Panc1 (cell line): ENCODE data around the gene NOL4L. TPM values are rescaled to one million over a fixed set of nuclear protein-coding genes. Genes with fewer than 3 reads are reported as not detected.

Experiments used
- ATAC-seq: fragments of 200-7000 bp; cut with Tn5 transposase; 2 replicates; pipeline ENCODE4 v1.9.1; 2020; ENCODE audit warnings: mild to moderate bottlenecking, moderate library complexity
- BruUV-seq: library from RNA; stranded (reverse); fragments of 400-500 nt; replicated peaks from 2 replicates; lab custom pipeline; 2021; lab: Mats Ljungman, UMichigan
- CTCF ChIA-PET: fragments of 300-600 bp; sonication (Branson Sonifier 250); formaldehyde crosslinking; loops from one replicate; lab custom pipeline; 2022; ENCODE audit warnings: antibody characterized with exemption; lab: Charles Lee
- POLR2A ChIA-PET: fragments of 300-600 bp; sonication (Branson Sonifier 250); formaldehyde crosslinking; loops from one replicate; lab custom pipeline; 2022; ENCODE audit warnings: antibody characterized with exemption; lab: Charles Lee
- DNase-seq: peaks from one replicate; pipeline ENCODE4 v3.0.0-alpha.2; 2010; ENCODE audit warnings: low read depth, low spot score
- H3K27ac ChIP-seq: 2 replicates; pipeline ENCODE4 v1.5.1; 2011; ENCODE audit warnings: mild to moderate bottlenecking, low read length, inconsistent platforms
- H3K27me3 ChIP-seq: fragments of 200-500 bp; sonication (Bioruptor generic); 2 replicates; pipeline ENCODE4 v1.6.0; 2014; ENCODE audit warnings: low read length, inconsistent platforms; ENCODE audit not compliant: control insufficient read depth, insufficient read depth
- H3K36me3 ChIP-seq: fragments of 200-500 bp; sonication (Bioruptor generic); 2 replicates; pipeline ENCODE4 v1.5.1; 2014; ENCODE audit warnings: inconsistent platforms, mild to moderate bottlenecking, low read length, moderate library complexity; ENCODE audit not compliant: control insufficient read depth, insufficient read depth
- H3K4me1 ChIP-seq: 2 replicates; pipeline ENCODE4 v1.5.1; 2011; ENCODE audit warnings: inconsistent platforms, mild to moderate bottlenecking, low read length, moderate library complexity; ENCODE audit not compliant: control insufficient read depth, insufficient read depth
- H3K4me3 ChIP-seq, 2 experiments: 2 replicates each; pipeline ENCODE4 v1.5.1; 2011 to 2012; ENCODE audit warnings: low read depth in 2 of 2, low read length in 2 of 2, mild to moderate bottlenecking in 2 of 2, inconsistent platforms in 1 of 2, moderate library complexity in 1 of 2
- H3K9me3 ChIP-seq: fragments of 200-500 bp; sonication (Bioruptor generic); 2 replicates; pipeline ENCODE4 v1.5.1; 2014; ENCODE audit warnings: low read depth, mild to moderate bottlenecking, inconsistent platforms, low read length, moderate library complexity; ENCODE audit not compliant: control insufficient read depth, insufficient read depth
- POLR2AphosphoS5 ChIP-seq: IDR thresholded peaks from 2 replicates; pipeline ENCODE4 v1.6.1; 2012; ENCODE audit warnings: mild to moderate bottlenecking, low read depth, low read length, moderate library complexity
- SIN3A ChIP-seq: IDR thresholded peaks from 2 replicates; pipeline ENCODE4 v1.6.1; 2012; ENCODE audit warnings: low read depth, mild to moderate bottlenecking, low read length, moderate library complexity, borderline replicate concordance; ENCODE audit not compliant: insufficient read depth
- TCF7L2 ChIP-seq: IDR thresholded peaks from 2 replicates; pipeline ENCODE4 v1.6.1; 2011; ENCODE audit warnings: mild to moderate bottlenecking, low read depth, low read length, inconsistent platforms
- in situ Hi-C: cut with HindIII; loops from 2 replicates; pipeline ENCODE4 v1.10.0; 2016; ENCODE audit warnings: low sequenced_read_pairs, low pct_unique_long_range_greater_than_20kb
- intact Hi-C: fragments of 100-400 bp; cut with micrococcal nuclease; formaldehyde crosslinking; loops from one replicate; pipeline ENCODE4 v1.10.0; 2022; ENCODE audit not compliant: unreplicated experiment
- total RNA-seq: library from RNA; stranded (reverse); gene quantifications from one replicate; pipeline ENCODE4 v1.2.1, GENCODE V29; 2021; ENCODE audit not compliant: unreplicated experiment
- TF ChIP-seq, protein P1 (sequence below): fragments of 450-650 bp; IDR thresholded peaks from 2 replicates; pipeline ENCODE4 v1.5.1; 2017; ENCODE audit warnings: mild to moderate bottlenecking
- TF ChIP-seq, protein P2 (sequence below), 2 experiments: IDR thresholded peaks; 2 replicates each; pipeline ENCODE4 v1.6.1; 2011 to 2012; ENCODE audit warnings: low read depth in 2 of 2, control low read depth in 1 of 2, low read length in 1 of 2, mild to moderate bottlenecking in 1 of 2, moderate library complexity in 1 of 2; ENCODE audit not compliant: insufficient read depth in 1 of 2

Gene NOL4L
- total RNA-seq, 1 experiment from 2014 or later: 21.6 TPM

DNA sequence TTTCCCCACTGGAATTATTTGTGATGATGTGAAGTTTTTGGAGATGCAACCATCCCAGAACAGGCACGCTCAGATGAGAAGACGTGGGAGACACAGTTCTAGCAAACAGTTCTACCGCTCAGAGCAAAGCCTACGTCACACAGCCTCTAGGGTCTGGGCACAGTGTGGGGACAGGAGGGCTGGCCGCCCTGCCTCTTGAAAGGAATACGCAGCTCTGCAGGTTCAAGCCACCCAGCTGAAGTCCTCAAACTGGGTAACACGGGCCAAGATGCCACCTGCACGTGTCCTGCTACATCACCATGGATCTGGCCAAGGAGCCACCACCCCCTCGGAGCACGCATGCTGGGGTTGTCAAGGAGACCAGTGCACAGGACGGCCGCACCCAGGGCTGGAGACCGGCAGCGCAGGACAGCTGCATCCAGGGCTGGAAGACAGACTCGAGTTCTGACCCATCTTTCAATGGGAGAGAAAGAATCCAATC lies 75.0 kb downstream of the NOL4L start:
- Histone ChIP-seq H3K9me3 (no peaks in the 10 kb centered on the region), H3K36me3 (no peaks in the 10 kb centered on the region), H3K4me1 (0 out of 2 replicates have a peak, but pooled peaks cover 3% of the 10 kb centered on the region), H3K27me3 (no peaks in the 10 kb centered on the region), H3K27ac (no peak overlapping the region), H3K4me3 (no peak overlapping the region)
- in situ Hi-C loops: no loop called here
- ChIA-PET CTCF (no interaction called here), POLR2A (no interaction called here)
- DNase-seq (no peak), ATAC-seq (no peak)
- no TSS peak for BruUV-seq
- intact Hi-C loops: no loop called here
- no peak for TF ChIP-seq SIN3A
- TF ChIP-seq, protein P1, sequence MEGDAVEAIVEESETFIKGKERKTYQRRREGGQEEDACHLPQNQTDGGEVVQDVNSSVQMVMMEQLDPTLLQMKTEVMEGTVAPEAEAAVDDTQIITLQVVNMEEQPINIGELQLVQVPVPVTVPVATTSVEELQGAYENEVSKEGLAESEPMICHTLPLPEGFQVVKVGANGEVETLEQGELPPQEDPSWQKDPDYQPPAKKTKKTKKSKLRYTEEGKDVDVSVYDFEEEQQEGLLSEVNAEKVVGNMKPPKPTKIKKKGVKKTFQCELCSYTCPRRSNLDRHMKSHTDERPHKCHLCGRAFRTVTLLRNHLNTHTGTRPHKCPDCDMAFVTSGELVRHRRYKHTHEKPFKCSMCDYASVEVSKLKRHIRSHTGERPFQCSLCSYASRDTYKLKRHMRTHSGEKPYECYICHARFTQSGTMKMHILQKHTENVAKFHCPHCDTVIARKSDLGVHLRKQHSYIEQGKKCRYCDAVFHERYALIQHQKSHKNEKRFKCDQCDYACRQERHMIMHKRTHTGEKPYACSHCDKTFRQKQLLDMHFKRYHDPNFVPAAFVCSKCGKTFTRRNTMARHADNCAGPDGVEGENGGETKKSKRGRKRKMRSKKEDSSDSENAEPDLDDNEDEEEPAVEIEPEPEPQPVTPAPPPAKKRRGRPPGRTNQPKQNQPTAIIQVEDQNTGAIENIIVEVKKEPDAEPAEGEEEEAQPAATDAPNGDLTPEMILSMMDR: no peak
- TF ChIP-seq, protein P2, sequence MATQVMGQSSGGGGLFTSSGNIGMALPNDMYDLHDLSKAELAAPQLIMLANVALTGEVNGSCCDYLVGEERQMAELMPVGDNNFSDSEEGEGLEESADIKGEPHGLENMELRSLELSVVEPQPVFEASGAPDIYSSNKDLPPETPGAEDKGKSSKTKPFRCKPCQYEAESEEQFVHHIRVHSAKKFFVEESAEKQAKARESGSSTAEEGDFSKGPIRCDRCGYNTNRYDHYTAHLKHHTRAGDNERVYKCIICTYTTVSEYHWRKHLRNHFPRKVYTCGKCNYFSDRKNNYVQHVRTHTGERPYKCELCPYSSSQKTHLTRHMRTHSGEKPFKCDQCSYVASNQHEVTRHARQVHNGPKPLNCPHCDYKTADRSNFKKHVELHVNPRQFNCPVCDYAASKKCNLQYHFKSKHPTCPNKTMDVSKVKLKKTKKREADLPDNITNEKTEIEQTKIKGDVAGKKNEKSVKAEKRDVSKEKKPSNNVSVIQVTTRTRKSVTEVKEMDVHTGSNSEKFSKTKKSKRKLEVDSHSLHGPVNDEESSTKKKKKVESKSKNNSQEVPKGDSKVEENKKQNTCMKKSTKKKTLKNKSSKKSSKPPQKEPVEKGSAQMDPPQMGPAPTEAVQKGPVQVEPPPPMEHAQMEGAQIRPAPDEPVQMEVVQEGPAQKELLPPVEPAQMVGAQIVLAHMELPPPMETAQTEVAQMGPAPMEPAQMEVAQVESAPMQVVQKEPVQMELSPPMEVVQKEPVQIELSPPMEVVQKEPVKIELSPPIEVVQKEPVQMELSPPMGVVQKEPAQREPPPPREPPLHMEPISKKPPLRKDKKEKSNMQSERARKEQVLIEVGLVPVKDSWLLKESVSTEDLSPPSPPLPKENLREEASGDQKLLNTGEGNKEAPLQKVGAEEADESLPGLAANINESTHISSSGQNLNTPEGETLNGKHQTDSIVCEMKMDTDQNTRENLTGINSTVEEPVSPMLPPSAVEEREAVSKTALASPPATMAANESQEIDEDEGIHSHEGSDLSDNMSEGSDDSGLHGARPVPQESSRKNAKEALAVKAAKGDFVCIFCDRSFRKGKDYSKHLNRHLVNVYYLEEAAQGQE (IDR thresholded peaks at IDR 0.05; ENCODE audit: insufficient read depth in 1 of 2, low read depth in 2 of 2, low read length in 1 of 2): no peak
- TF ChIP-seq TCF7L2: no peak
- no peak for TF ChIP-seq POLR2AphosphoS5

DNA sequence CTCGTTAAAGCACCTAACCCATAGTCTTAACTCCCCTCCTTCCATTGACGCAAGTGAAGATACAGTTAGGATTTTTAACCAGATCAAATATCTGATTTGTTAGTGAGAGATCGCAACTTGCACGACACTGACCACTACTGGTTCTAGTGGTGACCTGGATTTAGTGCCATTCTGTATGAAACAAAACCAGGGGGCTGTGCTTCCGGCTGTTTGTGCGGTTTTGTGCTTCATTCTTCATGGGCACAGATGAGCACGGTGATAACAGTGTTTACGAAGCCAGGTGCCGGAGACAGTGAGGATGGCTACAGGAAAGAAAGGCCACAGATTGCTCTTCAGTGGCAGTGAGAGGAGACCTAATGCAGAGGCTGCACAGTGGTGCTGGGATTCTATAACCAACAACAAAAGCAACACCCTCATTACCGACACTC lies 75.5 kb downstream of the NOL4L start:
- CTCF ChIA-PET: no interaction called here
- Histone ChIP-seq H3K36me3 (no peaks in the 10 kb centered on the region), H3K27me3 (no peaks in the 10 kb centered on the region), H3K9me3 (no peaks in the 10 kb centered on the region), H3K4me3 (no peak overlapping the region), H3K4me1 (0 out of 2 replicates have a peak, but pooled peaks cover 3% of the 10 kb centered on the region), H3K27ac (no peak overlapping the region)
- TF ChIP-seq, protein P2 (IDR thresholded peaks at IDR 0.05; ENCODE audit: insufficient read depth in 1 of 2, low read depth in 2 of 2, low read length in 1 of 2): no peak
- TF ChIP-seq, protein P1: no peak
- TF ChIP-seq TCF7L2 (no peak), POLR2AphosphoS5 (no peak), SIN3A (no peak)
- POLR2A ChIA-PET: no interaction called here
- BruUV-seq: no TSS peak
- intact Hi-C loops (no loop called here), in situ Hi-C loops (no loop called here)
- ATAC-seq (no peak), DNase-seq (no peak)
